SH-SY5Y (cell line): ENCODE data around the gene SLC23A1.

Source experiments
- GATA2 ChIP-seq: IDR thresholded peaks from 2 replicates; pipeline ENCODE4 v1.6.1; 2011; ENCODE audit warnings: mild to moderate bottlenecking, low read depth, low read length
- GATA3 ChIP-seq: IDR thresholded peaks from 2 replicates; pipeline ENCODE4 v1.6.1; 2011; ENCODE audit warnings: low read depth, mild to moderate bottlenecking, low read length, moderate library complexity

DNA sequence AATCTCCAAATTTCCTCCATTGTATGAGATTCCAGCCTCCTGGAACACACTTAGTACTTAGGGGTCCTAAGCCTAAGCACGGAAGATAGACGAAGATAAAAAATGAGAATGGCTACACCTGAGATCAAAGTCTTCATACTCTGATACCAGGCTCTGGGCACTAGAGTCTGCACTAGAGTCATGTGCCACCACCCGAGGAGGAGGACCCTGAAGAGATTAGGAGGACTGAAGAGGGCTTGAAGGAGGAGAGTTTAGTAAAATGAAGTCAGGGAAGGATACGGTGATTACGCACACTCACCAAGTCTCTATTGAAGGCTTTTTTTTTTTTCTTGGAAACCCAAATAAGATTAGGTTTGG lies 21.4 kb upstream of the SLC23A1 start:
- TF ChIP-seq GATA2 (no peak), GATA3 (no peak)
